ENCODE results near the gene LIMCH1. TPM values are rescaled to one million over a fixed set of nuclear protein-coding genes. Genes with fewer than 3 reads are reported as not detected.

The LIMCH1 gene
- total RNA-seq, 4 donors from 2014 or later = 7.5 to 18.9 (median 10.7) TPM

DNA sequence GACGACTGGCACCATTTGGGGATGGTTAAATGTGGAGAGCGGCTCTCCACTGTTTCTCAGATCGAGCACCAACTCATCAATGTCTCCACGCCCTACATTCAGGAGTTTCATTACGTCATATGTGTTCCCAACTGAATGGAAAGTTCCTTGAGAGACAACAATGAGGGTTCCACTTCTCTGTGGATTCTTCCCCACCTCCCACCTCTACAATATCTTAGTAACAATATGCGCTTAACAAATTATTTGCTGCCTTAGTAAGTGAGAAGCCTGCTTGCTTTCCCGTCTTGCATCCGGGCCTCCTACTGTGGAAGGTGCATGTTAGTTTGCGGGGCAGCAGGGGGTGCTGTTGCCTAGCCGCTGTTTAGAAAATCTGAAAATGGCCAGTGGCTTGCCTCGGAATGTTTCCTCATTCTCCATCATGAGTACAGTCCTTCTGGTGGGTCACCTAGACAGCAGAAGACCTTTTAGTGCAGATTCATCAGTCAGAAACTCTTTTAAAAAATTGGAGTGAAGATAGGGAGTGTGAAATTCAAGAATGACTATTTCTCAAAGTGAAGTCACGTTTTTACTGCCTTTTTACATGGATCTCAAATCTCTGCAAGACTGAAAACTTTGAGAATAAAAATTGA is 154.9 kb downstream of the LIMCH1 start:
- no peak for DNase-seq (ENCODE audit: low spot score in 2 of 2)

GRCh38 chr4:41693629-41694028 is 155.7 kb downstream of the LIMCH1 start:
- 35 to 46% methylated on average over 2 of the region's 2 CpGs for WGBS, 2 donors
- H3K4me3 ChIP-seq (ENCODE audit: low read depth, poor library complexity, severe bottlenecking) = no peak overlapping the region
- intact Hi-C loops (cut with DNase I; ENCODE audit: low total_unique reads) = loop anchor here (10.0 kb wide), 1 partner anchor 191 kb away; no protein-coding TSS in a partner anchor
- TF ChIP-seq CTCF (IDR thresholded peaks at IDR 0.05) = no peak
- TF ChIP-seq POLR2A (IDR thresholded peaks at IDR 0.05) = no peak
- no peak for DNase-seq (ENCODE audit: low spot score in 2 of 2)

More for the DNA sequence above, 154.9 kb downstream of the LIMCH1 start:
- no peak overlapping the region for H3K4me3 ChIP-seq (ENCODE audit: low read depth, poor library complexity, severe bottlenecking)
- WGBS, 2 donors = 47 to 50% methylated on average over 12 of the region's 12 CpGs
- intact Hi-C loops (cut with DNase I; ENCODE audit: low total_unique reads) = loop anchor here (10.0 kb wide), 1 partner anchor 192 kb away; no protein-coding TSS in a partner anchor
- no peak for TF ChIP-seq CTCF (IDR thresholded peaks at IDR 0.05)
- TF ChIP-seq POLR2A (IDR thresholded peaks at IDR 0.05) = no peak

GRCh38 chr4:41696131-41696530 is 158.2 kb downstream of the LIMCH1 start:
- WGBS, 2 donors = 90 to 92% methylated on average over 3 of the region's 3 CpGs
- no peak overlapping the region for H3K4me3 ChIP-seq (ENCODE audit: low read depth, poor library complexity, severe bottlenecking)
- intact Hi-C loops (cut with DNase I; ENCODE audit: low total_unique reads) = loop anchor here (10.0 kb wide), 1 partner anchor 189 kb away; no protein-coding TSS in a partner anchor
- TF ChIP-seq CTCF (IDR thresholded peaks at IDR 0.05) (no peak), POLR2A (IDR thresholded peaks at IDR 0.05) (no peak)
- DNase-seq (ENCODE audit: low spot score in 2 of 2) = no peak

DNA sequence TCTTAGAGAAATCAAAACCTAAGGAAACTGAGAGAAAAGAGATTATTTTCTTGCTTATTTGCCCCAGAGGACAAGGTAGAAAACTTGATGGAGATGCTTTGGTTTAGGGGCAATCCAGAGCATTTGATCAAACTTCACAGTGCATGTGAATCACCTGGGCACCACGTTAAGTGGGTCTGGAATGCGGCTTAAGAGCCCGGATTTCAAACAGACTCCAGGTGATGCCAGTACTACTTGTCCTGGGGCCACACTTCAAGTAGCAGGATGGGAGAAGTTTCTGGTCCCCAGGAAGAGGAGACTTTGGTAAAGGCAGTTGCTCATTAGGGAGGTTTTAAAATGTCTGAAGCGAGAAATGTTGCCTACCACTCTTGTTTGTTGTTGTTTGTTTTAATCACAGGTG is 158.8 kb downstream of the LIMCH1 start:
- WGBS, 2 donors = 76 to 80% methylated on average over 4 of the region's 4 CpGs
- intact Hi-C loops (cut with DNase I; ENCODE audit: low total_unique reads) = loop anchor here (10.0 kb wide), 1 partner anchor 188 kb away; no protein-coding TSS in a partner anchor
- TF ChIP-seq POLR2A (IDR thresholded peaks at IDR 0.05) = no peak
- TF ChIP-seq CTCF (IDR thresholded peaks at IDR 0.05) = no peak
- H3K4me3 ChIP-seq (ENCODE audit: low read depth, poor library complexity, severe bottlenecking) = no peak overlapping the region
- no peak for DNase-seq (ENCODE audit: low spot score in 2 of 2)

DNA sequence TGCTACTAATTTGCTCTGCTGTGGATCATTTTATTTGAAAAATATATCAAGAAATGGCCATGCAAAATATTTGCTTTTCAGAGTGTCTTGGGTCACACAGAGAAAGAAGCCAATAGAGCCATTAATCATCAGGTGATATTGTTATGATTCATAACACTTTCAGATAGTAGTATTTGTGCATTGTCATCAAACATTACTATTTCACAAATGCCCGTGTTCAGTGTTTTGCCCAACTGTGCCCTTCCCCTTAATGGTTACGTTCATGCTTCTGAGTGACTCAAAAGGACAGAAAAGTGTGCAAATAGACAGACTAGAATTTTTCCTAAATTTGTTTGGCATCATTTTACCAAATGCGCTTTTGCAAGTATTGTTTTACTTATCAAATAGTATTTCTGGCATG is 164.0 kb downstream of the LIMCH1 start:
- H3K4me3 ChIP-seq (ENCODE audit: low read depth, poor library complexity, severe bottlenecking) = no peak overlapping the region
- TF ChIP-seq CTCF (IDR thresholded peaks at IDR 0.05) = no peak
- no peak for TF ChIP-seq POLR2A (IDR thresholded peaks at IDR 0.05)
- DNase-seq (ENCODE audit: low spot score in 2 of 2) = no peak
- intact Hi-C loops (cut with DNase I; ENCODE audit: low total_unique reads) = no loop called here
- 84 to 88% methylated on average over 3 of the region's 3 CpGs for WGBS, 2 donors

GRCh38 chr4:41702770-41703169 is 164.8 kb downstream of the LIMCH1 start:
- 69 to 78% methylated on average over 4 of the region's 4 CpGs for WGBS, 2 donors
- H3K4me3 ChIP-seq (ENCODE audit: low read depth, poor library complexity, severe bottlenecking) = no peak overlapping the region
- no peak for TF ChIP-seq CTCF (IDR thresholded peaks at IDR 0.05)
- no peak for TF ChIP-seq POLR2A (IDR thresholded peaks at IDR 0.05)
- no peak for DNase-seq (ENCODE audit: low spot score in 2 of 2)
- intact Hi-C loops (cut with DNase I; ENCODE audit: low total_unique reads) = no loop called here
